ENCODE data around the gene TRIM38. TPM values are rescaled to one million over a fixed set of nuclear protein-coding genes. Genes with fewer than 3 reads are reported as not detected.
"Not testable (repeated sequence)": the region's sequence is repeated elsewhere in the genome, so short reads cannot be mapped to it uniquely, and the experiment has no call there.

Gene TRIM38
- total RNA-seq, 2 donors from 2014 or later: 8.7 to 12.0 TPM

- no peak for TF ChIP-seq POLR2A (IDR thresholded peaks at IDR 0.05)
- TF ChIP-seq CTCF (IDR thresholded peaks at IDR 0.05): no peak
- no peak for TF ChIP-seq POLR2AphosphoS5 (IDR thresholded peaks at IDR 0.05)
- Histone ChIP-seq H3K4me1 (replicated peaks) (no peaks in the 10 kb centered on the region), H3K27ac (no peak overlapping the region), H3K36me3 (no peaks in the 10 kb centered on the region), H3K9me3 (no peaks in the 10 kb centered on the region), H3K4me3 (no peak overlapping the region), H3K27me3 (replicated peaks; ENCODE audit: insufficient read depth) (no peaks in the 10 kb centered on the region)
- no peak for DNase-seq (ENCODE audit: low spot score)
- intact Hi-C loops (cut with DNase I): no loop called here
- 94% methylated on average over 2 of the region's 2 CpGs for WGBS
Observed at GRCh38 chr6:25990172-25990873, 27.7 kb downstream of the TRIM38 start.

GRCh38 chr6:25991785-25992412 is 29.3 kb downstream of the TRIM38 start:
- Histone ChIP-seq H3K27me3 (replicated peaks; ENCODE audit: insufficient read depth) (no peaks in the 10 kb centered on the region), H3K36me3 (no peaks in the 10 kb centered on the region), H3K4me3 (peak overlapping the region; percentile 46 to 49), H3K9me3 (no peaks in the 10 kb centered on the region), H3K4me1 (replicated peaks) (no peaks in the 10 kb centered on the region), H3K27ac (peak overlapping the region; percentile 79 to 92)
- intact Hi-C loops (cut with DNase I): no loop called here
- TF ChIP-seq POLR2A (IDR thresholded peaks at IDR 0.05) (peak; percentile 8), CTCF (IDR thresholded peaks at IDR 0.05) (no peak), POLR2AphosphoS5 (IDR thresholded peaks at IDR 0.05) (no peak)
- WGBS: 2% methylated on average over 30 of the region's 30 CpGs
- DNase-seq (ENCODE audit: low spot score): peak; percentile 25

- TF ChIP-seq POLR2A (IDR thresholded peaks at IDR 0.05) (peak; percentile 74), CTCF (IDR thresholded peaks at IDR 0.05) (peak; percentile 95 to 99 (median 97)), POLR2AphosphoS5 (IDR thresholded peaks at IDR 0.05) (peak; percentile 50)
- H3K9me3 ChIP-seq: no peaks in the 10 kb centered on the region
- DNase-seq (ENCODE audit: low spot score): peak; percentile 91
- H3K4me1 ChIP-seq (replicated peaks): no peaks in the 10 kb centered on the region
- H3K27ac ChIP-seq: peak overlapping the region; percentile 79 to 92
- WGBS: 2% methylated on average over 52 of the region's 52 CpGs
- H3K36me3 ChIP-seq: no peaks in the 10 kb centered on the region
- intact Hi-C loops (cut with DNase I): no loop called here
- peak overlapping the region; percentile 46 to 49 for H3K4me3 ChIP-seq
- H3K27me3 ChIP-seq (replicated peaks; ENCODE audit: insufficient read depth): no peaks in the 10 kb centered on the region
Observed at GRCh38 chr6:25992413-25993340, 30.1 kb downstream of the TRIM38 start.

GRCh38 chr6:25993341-25993684 is 30.7 kb downstream of the TRIM38 start:
- H3K27me3 ChIP-seq (replicated peaks; ENCODE audit: insufficient read depth); H3K9me3 ChIP-seq; intact Hi-C loops (cut with DNase I); DNase-seq (ENCODE audit: low spot score); H3K4me1 ChIP-seq (replicated peaks); H3K36me3 ChIP-seq: not testable (repeated sequence)
- Histone ChIP-seq H3K4me3 (peak overlapping the region; percentile 46 to 49), H3K27ac (peak overlapping the region; percentile 79 to 92)
- WGBS: 78% methylated on average over 7 of the region's 7 CpGs

- H3K4me1 ChIP-seq (replicated peaks): no peaks in the 10 kb centered on the region
- intact Hi-C loops (cut with DNase I): no loop called here
- WGBS: 95% methylated on average over 1 of the region's 1 CpG
- no peak overlapping the region for H3K27ac ChIP-seq
- TF ChIP-seq POLR2AphosphoS5 (IDR thresholded peaks at IDR 0.05): no peak
- no peak for TF ChIP-seq CTCF (IDR thresholded peaks at IDR 0.05)
- TF ChIP-seq POLR2A (IDR thresholded peaks at IDR 0.05): no peak
- H3K9me3 ChIP-seq: no peaks in the 10 kb centered on the region
- no peaks in the 10 kb centered on the region for H3K36me3 ChIP-seq
- DNase-seq (ENCODE audit: low spot score): no peak
- no peak overlapping the region for H3K4me3 ChIP-seq
- H3K27me3 ChIP-seq (replicated peaks; ENCODE audit: insufficient read depth): no peaks in the 10 kb centered on the region
Observed at GRCh38 chr6:25995507-25995906, 32.9 kb downstream of the TRIM38 start.

Data from prostate gland (tissue), 2 donors.